Caco-2 (cell line): ENCODE data around the gene PELI1. TPM values are rescaled to one million over a fixed set of nuclear protein-coding genes. Genes with fewer than 3 reads are reported as not detected.

ENCODE experiments used
- BruUV-seq: library from RNA; stranded (reverse); fragments of 400-500 nt; replicated peaks from 2 replicates; lab custom pipeline; 2021; lab: Mats Ljungman, UMichigan
- CTCF ChIA-PET: fragments of 300-600 bp; sonication (Branson Sonifier 250); formaldehyde crosslinking; loops from one replicate; lab custom pipeline; 2022; ENCODE audit warnings: antibody characterized with exemption; lab: Charles Lee
- POLR2A ChIA-PET: fragments of 300-600 bp; sonication (Branson Sonifier 250); formaldehyde crosslinking; loops from one replicate; lab custom pipeline; 2022; ENCODE audit warnings: antibody characterized with exemption; lab: Charles Lee
- DNase-seq, 2 experiments: peaks; one replicate each; pipeline versions ENCODE4 v3.0.0 to v3.0.0-alpha.2; 2020 to 2022
- H3K27me3 ChIP-seq: replicated peaks from 2 replicates; pipeline ENCODE4 v1.6.0; 2011; ENCODE audit warnings: low read length; ENCODE audit not compliant: control insufficient read depth, insufficient read depth
- H3K36me3 ChIP-seq: 2 replicates; pipeline ENCODE4 v1.5.1; 2011; ENCODE audit warnings: low read length; ENCODE audit not compliant: control insufficient read depth, insufficient read depth
- H3K4me1 ChIP-seq: fragments of 250-450 bp; sonication (Bioruptor Pico); 2 replicates; pipeline ENCODE4 v1.5.1; 2020; ENCODE audit warnings: mild to moderate bottlenecking
- H3K4me3 ChIP-seq: 2 replicates; pipeline ENCODE4 v1.5.1; 2011; ENCODE audit warnings: low read depth, mild to moderate bottlenecking, control low read depth, low read length
- H3K9me3 ChIP-seq: fragments of 250-450 bp; sonication (Bioruptor Pico); 2 replicates; pipeline ENCODE4 v1.5.1; 2020; ENCODE audit warnings: mild to moderate bottlenecking, moderate library complexity
- H3K27ac Mint-ChIP-seq: one replicate; pipeline ENCODE4 v1.8.0; 2022; ENCODE audit warnings: mixed read lengths; ENCODE audit not compliant: unreplicated experiment
- H3K27me3 Mint-ChIP-seq: one replicate; pipeline ENCODE4 v1.8.0; 2022; ENCODE audit warnings: mixed read lengths; ENCODE audit not compliant: insufficient read depth, unreplicated experiment
- H3K36me3 Mint-ChIP-seq: one replicate; pipeline ENCODE4 v1.8.0; 2022; ENCODE audit warnings: mild to moderate bottlenecking, mixed read lengths; ENCODE audit not compliant: insufficient read depth, unreplicated experiment
- H3K4me1 Mint-ChIP-seq: one replicate; pipeline ENCODE4 v1.8.0; 2022; ENCODE audit warnings: low read depth, mixed read lengths; ENCODE audit not compliant: unreplicated experiment
- H3K4me3 Mint-ChIP-seq: one replicate; pipeline ENCODE4 v1.8.0; 2022; ENCODE audit warnings: mild to moderate bottlenecking, moderate library complexity, mixed read lengths; ENCODE audit not compliant: unreplicated experiment
- H3K9me3 Mint-ChIP-seq: one replicate; pipeline ENCODE4 v1.8.0; 2022; ENCODE audit warnings: mixed read lengths; ENCODE audit not compliant: unreplicated experiment
- CTCF ChIP-seq, 2 experiments: fragments of 200-600 bp in 1 of 2; IDR thresholded peaks; 1 replicate in 1 of 2; 2 replicates in 1 of 2; pipeline versions ENCODE4 v1.5.1 to v1.8.0; 2011 to 2022; ENCODE audit warnings: antibody characterized with exemption in 1 of 2, control low read depth in 1 of 2, inconsistent platforms in 1 of 2, low read depth in 1 of 2, low read length in 1 of 2, mild to moderate bottlenecking in 1 of 2, moderate library complexity in 1 of 2; ENCODE audit not compliant: insufficient read depth in 1 of 2, severe bottlenecking in 1 of 2, unreplicated experiment in 1 of 2
- intact Hi-C: fragments of 100-400 bp; cut with micrococcal nuclease; formaldehyde crosslinking; loops from one replicate; pipeline ENCODE4 v1.10.0; 2022; ENCODE audit not compliant: unreplicated experiment
- total RNA-seq: library from RNA; stranded (reverse); gene quantifications from 2 replicates; pipeline ENCODE4 v1.2.3, GENCODE V29; 2022

The PELI1 gene
- total RNA-seq, 1 experiment from 2014 or later, result 64.1 TPM

- POLR2A ChIA-PET, result no interaction called here
- Mint-ChIP-seq H3K27ac (no peak overlapping the region), H3K4me1 (peaks cover 23% of the 10 kb centered on the region), H3K4me3 (no peak overlapping the region), H3K27me3 (no peaks in the 10 kb centered on the region), H3K9me3 (no peaks in the 10 kb centered on the region), H3K36me3 (peaks cover 9% of the 10 kb centered on the region)
- no peaks in the 10 kb centered on the region for H3K27me3 ChIP-seq
- H3K36me3 ChIP-seq, result no peaks in the 10 kb centered on the region
- H3K4me1 ChIP-seq, result peaks cover 65% of the 10 kb centered on the region
- no TSS peak for BruUV-seq
- H3K4me3 ChIP-seq, result no peak overlapping the region
- intact Hi-C loops, result no loop called here
- no peaks in the 10 kb centered on the region for H3K9me3 ChIP-seq
- DNase-seq, result no peak
- no peak for TF ChIP-seq CTCF (IDR thresholded peaks at IDR 0.05; ENCODE audit: insufficient read depth in 1 of 2, low read depth in 1 of 2, low read length in 1 of 2, severe bottlenecking in 1 of 2, unreplicated experiment in 1 of 2)
- CTCF ChIA-PET, result interaction anchor here (1.6 kb wide), 1 partner anchor 13 kb away, joined by 4 read pairs; no protein-coding TSS in a partner anchor
These were observed 24.9 kb downstream of the PELI1 start for GRCh38 chr2:64119369-64119768.

GRCh38 chr2:64115808-64116598, 28.2 kb downstream of the PELI1 start:
- DNase-seq, result no peak
- H3K4me1 ChIP-seq, result peaks cover 78% of the 10 kb centered on the region
- peaks cover 2% of the 10 kb centered on the region for H3K36me3 Mint-ChIP-seq
- no peaks in the 10 kb centered on the region for H3K9me3 Mint-ChIP-seq
- H3K27ac Mint-ChIP-seq, result no peak overlapping the region
- H3K36me3 ChIP-seq, result no peaks in the 10 kb centered on the region
- no peaks in the 10 kb centered on the region for H3K27me3 Mint-ChIP-seq
- H3K4me3 ChIP-seq, result no peak overlapping the region
- no peak for TF ChIP-seq CTCF (IDR thresholded peaks at IDR 0.05; ENCODE audit: insufficient read depth in 1 of 2, low read depth in 1 of 2, low read length in 1 of 2, severe bottlenecking in 1 of 2, unreplicated experiment in 1 of 2)
- peaks cover 28% of the 10 kb centered on the region for H3K4me1 Mint-ChIP-seq
- H3K9me3 ChIP-seq, result no peaks in the 10 kb centered on the region
- intact Hi-C loops, result no loop called here
- POLR2A ChIA-PET, result no interaction called here
- CTCF ChIA-PET, result no interaction called here
- no peaks in the 10 kb centered on the region for H3K27me3 ChIP-seq
- BruUV-seq, result no TSS peak
- H3K4me3 Mint-ChIP-seq, result no peak overlapping the region

- Histone ChIP-seq H3K27me3 (no peaks in the 10 kb centered on the region), H3K36me3 (no peaks in the 10 kb centered on the region), H3K4me3 (no peak overlapping the region), H3K4me1 (peaks cover 77% of the 10 kb centered on the region), H3K9me3 (no peaks in the 10 kb centered on the region)
- intact Hi-C loops, result no loop called here
- no TSS peak for BruUV-seq
- peaks cover 13% of the 10 kb centered on the region for H3K36me3 Mint-ChIP-seq
- TF ChIP-seq CTCF (IDR thresholded peaks at IDR 0.05; ENCODE audit: insufficient read depth in 1 of 2, low read depth in 1 of 2, low read length in 1 of 2, severe bottlenecking in 1 of 2, unreplicated experiment in 1 of 2), result no peak
- H3K4me3 Mint-ChIP-seq, result no peak overlapping the region
- H3K27ac Mint-ChIP-seq, result peak overlapping the region; percentile 63
- DNase-seq, result no peak
- ChIA-PET POLR2A (no interaction called here), CTCF (interaction anchor here (0.7 kb wide), 1 partner anchor 9 kb away, joined by 3 read pairs; no protein-coding TSS in a partner anchor)
- H3K27me3 Mint-ChIP-seq, result no peaks in the 10 kb centered on the region
- H3K9me3 Mint-ChIP-seq, result no peaks in the 10 kb centered on the region
- H3K4me1 Mint-ChIP-seq, result peaks cover 39% of the 10 kb centered on the region
These were observed 29.3 kb downstream of the PELI1 start for GRCh38 chr2:64114912-64115277.
